ENCODE results near the gene PLEKHM3. TPM values are rescaled to one million over a fixed set of nuclear protein-coding genes. Genes with fewer than 3 reads are reported as not detected.

The PLEKHM3 gene
- total RNA-seq, 4 donors from 2014 or later, result 19.1 to 26.5 (median 24.0) TPM

DNA sequence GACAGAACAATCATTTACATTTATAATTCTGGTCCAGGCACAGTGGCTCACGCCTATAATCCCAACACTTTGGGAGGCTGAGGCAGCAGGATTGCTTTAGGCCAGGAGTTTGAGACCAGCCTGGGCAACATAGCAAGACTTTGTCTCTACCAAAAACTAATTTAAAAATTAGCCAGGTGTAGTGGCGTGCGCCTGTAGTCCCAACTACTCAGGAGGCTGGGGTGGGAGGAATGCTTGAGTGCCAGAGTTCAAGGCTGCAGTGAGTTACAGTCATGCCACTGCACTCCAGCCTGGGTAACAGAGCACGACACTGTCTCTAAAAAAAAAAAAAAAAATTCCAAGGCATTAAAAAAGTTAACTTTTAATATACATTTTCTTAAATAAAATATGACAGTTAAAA, 88.1 kb downstream of the PLEKHM3 start:
- H3K9me3 ChIP-seq, result no peaks in the 10 kb centered on the region
- H3K4me3 ChIP-seq, result no peak overlapping the region
- 85% methylated on average over 4 of the region's 4 CpGs for WGBS, 2 donors (ENCODE audit: low coverage in 1 of 2)
- no peak overlapping the region for H3K27ac ChIP-seq
- H3K36me3 ChIP-seq, result no peaks in the 10 kb centered on the region
- TF ChIP-seq POLR2AphosphoS5 (IDR thresholded peaks at IDR 0.05) (no peak), EP300 (IDR thresholded peaks at IDR 0.05; ENCODE audit: low read depth) (no peak), POLR2A (IDR thresholded peaks at IDR 0.05) (no peak)
- TF ChIP-seq, protein P1, sequence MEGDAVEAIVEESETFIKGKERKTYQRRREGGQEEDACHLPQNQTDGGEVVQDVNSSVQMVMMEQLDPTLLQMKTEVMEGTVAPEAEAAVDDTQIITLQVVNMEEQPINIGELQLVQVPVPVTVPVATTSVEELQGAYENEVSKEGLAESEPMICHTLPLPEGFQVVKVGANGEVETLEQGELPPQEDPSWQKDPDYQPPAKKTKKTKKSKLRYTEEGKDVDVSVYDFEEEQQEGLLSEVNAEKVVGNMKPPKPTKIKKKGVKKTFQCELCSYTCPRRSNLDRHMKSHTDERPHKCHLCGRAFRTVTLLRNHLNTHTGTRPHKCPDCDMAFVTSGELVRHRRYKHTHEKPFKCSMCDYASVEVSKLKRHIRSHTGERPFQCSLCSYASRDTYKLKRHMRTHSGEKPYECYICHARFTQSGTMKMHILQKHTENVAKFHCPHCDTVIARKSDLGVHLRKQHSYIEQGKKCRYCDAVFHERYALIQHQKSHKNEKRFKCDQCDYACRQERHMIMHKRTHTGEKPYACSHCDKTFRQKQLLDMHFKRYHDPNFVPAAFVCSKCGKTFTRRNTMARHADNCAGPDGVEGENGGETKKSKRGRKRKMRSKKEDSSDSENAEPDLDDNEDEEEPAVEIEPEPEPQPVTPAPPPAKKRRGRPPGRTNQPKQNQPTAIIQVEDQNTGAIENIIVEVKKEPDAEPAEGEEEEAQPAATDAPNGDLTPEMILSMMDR (IDR thresholded peaks at IDR 0.05), result no peak
- intact Hi-C loops (cut with DNase I; ENCODE audit: low total_unique reads), result no loop called here
- H3K27me3 ChIP-seq, result no peaks in the 10 kb centered on the region
- no peak for DNase-seq
- in situ Hi-C loops (cut with MboI; ENCODE audit: low pct_ligation_motif_present in 1 of 4, low pct_unique_long_range_greater_than_20kb in 1 of 4, low sequenced_read_pairs in 3 of 4), result no loop called here
- H3K4me1 ChIP-seq, result peaks cover 0 to 37% (median 10%) of the 10 kb centered on the region in 4 donors

GRCh38 chr2:207936380-207936779, 88.9 kb downstream of the PLEKHM3 start:
- in situ Hi-C loops (cut with MboI; ENCODE audit: low pct_ligation_motif_present in 1 of 4, low pct_unique_long_range_greater_than_20kb in 1 of 4, low sequenced_read_pairs in 3 of 4), result no loop called here
- no peak overlapping the region for H3K27ac ChIP-seq

GRCh38 chr2:207935991-207936370, 89.3 kb downstream of the PLEKHM3 start:
- DNase-seq, result no peak
- 67 to 76% methylated on average over 2 to 4 of the region's 4 CpGs for WGBS, 2 donors (ENCODE audit: low coverage in 1 of 2)
- in situ Hi-C loops (cut with MboI; ENCODE audit: low pct_ligation_motif_present in 1 of 4, low pct_unique_long_range_greater_than_20kb in 1 of 4, low sequenced_read_pairs in 3 of 4), result no loop called here
- H3K9me3 ChIP-seq, result no peaks in the 10 kb centered on the region
- H3K27ac ChIP-seq, result no peak overlapping the region
- peaks cover 0 to 49% (median 12%) of the 10 kb centered on the region in 4 donors for H3K4me1 ChIP-seq
- TF ChIP-seq, protein P1 (IDR thresholded peaks at IDR 0.05), result no peak
- TF ChIP-seq EP300 (IDR thresholded peaks at IDR 0.05; ENCODE audit: low read depth) (no peak), POLR2A (IDR thresholded peaks at IDR 0.05) (no peak), POLR2AphosphoS5 (IDR thresholded peaks at IDR 0.05) (no peak)
- no peak overlapping the region for H3K4me3 ChIP-seq
- H3K27me3 ChIP-seq, result no peaks in the 10 kb centered on the region
- intact Hi-C loops (cut with DNase I; ENCODE audit: low total_unique reads), result no loop called here
- no peaks in the 10 kb centered on the region for H3K36me3 ChIP-seq

More at GRCh38 chr2:207936380-207936779, 88.9 kb downstream of the PLEKHM3 start:
- H3K36me3 ChIP-seq, result no peaks in the 10 kb centered on the region
- intact Hi-C loops (cut with DNase I; ENCODE audit: low total_unique reads), result no loop called here
- H3K4me3 ChIP-seq, result no peak overlapping the region
- no peak for DNase-seq
- no peaks in the 10 kb centered on the region for H3K9me3 ChIP-seq
- no peak for TF ChIP-seq POLR2A (IDR thresholded peaks at IDR 0.05)
- no peak for TF ChIP-seq EP300 (IDR thresholded peaks at IDR 0.05; ENCODE audit: low read depth)
- TF ChIP-seq, protein P1 (IDR thresholded peaks at IDR 0.05), result no peak
- no peak for TF ChIP-seq POLR2AphosphoS5 (IDR thresholded peaks at IDR 0.05)
- 46 to 71% methylated on average over 1 of the region's 1 CpG for WGBS, 2 donors (ENCODE audit: low coverage in 1 of 2)
- H3K4me1 ChIP-seq, result peaks cover 0 to 45% (median 10%) of the 10 kb centered on the region in 4 donors
- no peaks in the 10 kb centered on the region for H3K27me3 ChIP-seq

- no peak overlapping the region for H3K27ac ChIP-seq
- DNase-seq, result no peak
- 76 to 87% methylated on average over 2 to 7 of the region's 7 CpGs for WGBS, 2 donors (ENCODE audit: low coverage in 1 of 2)
- H3K4me3 ChIP-seq, result no peak overlapping the region
- TF ChIP-seq, protein P1 (IDR thresholded peaks at IDR 0.05), result no peak
- TF ChIP-seq POLR2A (IDR thresholded peaks at IDR 0.05) (no peak), POLR2AphosphoS5 (IDR thresholded peaks at IDR 0.05) (no peak), EP300 (IDR thresholded peaks at IDR 0.05; ENCODE audit: low read depth) (no peak)
- H3K9me3 ChIP-seq, result no peaks in the 10 kb centered on the region
- intact Hi-C loops (cut with DNase I; ENCODE audit: low total_unique reads), result no loop called here
- H3K4me1 ChIP-seq, result peaks cover 0 to 54% (median 15%) of the 10 kb centered on the region in 4 donors
- in situ Hi-C loops (cut with MboI; ENCODE audit: low pct_ligation_motif_present in 1 of 4, low pct_unique_long_range_greater_than_20kb in 1 of 4, low sequenced_read_pairs in 3 of 4), result no loop called here
- H3K27me3 ChIP-seq, result no peaks in the 10 kb centered on the region
- no peaks in the 10 kb centered on the region for H3K36me3 ChIP-seq
These were observed 90.0 kb downstream of the PLEKHM3 start for GRCh38 chr2:207935121-207935990.

Measured in transverse colon (tissue), 4 donors.